UCSD-AML1 (cell line): ENCODE results near the gene STH.

Experiments used
- DNase-seq: peaks from one replicate; lab custom pipeline; 2025; ENCODE audit not compliant: unreplicated experiment; lab: John Stamatoyannopoulos, UW

The STH gene

GRCh38 chr17:46025060-46025459, 26.0 kb downstream of the STH start:
- no peak for DNase-seq

- no peak for DNase-seq
These were observed 26.6 kb downstream of the STH start for GRCh38 chr17:46025510-46026165.

GRCh38 chr17:46026166-46027047, 27.4 kb downstream of the STH start:
- DNase-seq, result no peak

GRCh38 chr17:46027048-46027975, 28.3 kb downstream of the STH start:
- DNase-seq, result no peak

- DNase-seq, result no peak
These were observed 28.9 kb downstream of the STH start for GRCh38 chr17:46027976-46028325.

GRCh38 chr17:46028374-46028773, 29.3 kb downstream of the STH start:
- DNase-seq, result no peak

- DNase-seq, result no peak
These were observed 30.0 kb downstream of the STH start for GRCh38 chr17:46028981-46029565.

GRCh38 chr17:46029627-46030026, 30.6 kb downstream of the STH start:
- no peak for DNase-seq

GRCh38 chr17:46030752-46031151, 31.7 kb downstream of the STH start:
- DNase-seq, result no peak

- DNase-seq, result no peak
These were observed 32.4 kb downstream of the STH start for GRCh38 chr17:46031440-46031839.

- no peak for DNase-seq
These were observed 32.9 kb downstream of the STH start for GRCh38 chr17:46031920-46032319.

GRCh38 chr17:46032909-46033308, 33.9 kb downstream of the STH start:
- no peak for DNase-seq

GRCh38 chr17:46033392-46033791, 34.3 kb downstream of the STH start:
- DNase-seq, result no peak

GRCh38 chr17:46035112-46035818, 36.2 kb downstream of the STH start:
- no peak for DNase-seq

GRCh38 chr17:46036491-46036890, 37.4 kb downstream of the STH start:
- no peak for DNase-seq

GRCh38 chr17:46037722-46038255, 38.7 kb downstream of the STH start:
- DNase-seq, result no peak

- DNase-seq, result no peak
These were observed 39.4 kb downstream of the STH start for GRCh38 chr17:46038414-46038813.

- DNase-seq, result no peak
These were observed 39.9 kb downstream of the STH start for GRCh38 chr17:46038937-46039336.

GRCh38 chr17:46039592-46040186, 40.6 kb downstream of the STH start:
- DNase-seq, result no peak

GRCh38 chr17:46042246-46042645, 43.2 kb downstream of the STH start:
- no peak for DNase-seq
